Fibroblast of lung (primary cell): Measurements from ENCODE around the gene KPNB1. TPM values are rescaled to one million over a fixed set of nuclear protein-coding genes. Genes with fewer than 3 reads are reported as not detected.

Experiments
- DNase-seq, 2 donors: peaks; one replicate each; pipeline versions ENCODE4 v3.0.0 to v3.0.0-alpha.2; 2010; ENCODE audit warnings: low read depth in 2 of 2
- H2AFZ ChIP-seq: 2 replicates; pipeline ENCODE4 v1.5.1; 2012; ENCODE audit warnings: low read length, control low read depth, inconsistent platforms
- H3K27ac ChIP-seq: 2 replicates; pipeline ENCODE4 v1.5.1; 2011; ENCODE audit warnings: low read length, control low read depth; ENCODE audit not compliant: insufficient read depth
- H3K27me3 ChIP-seq: 2 replicates; pipeline ENCODE4 v1.5.1; 2011; ENCODE audit warnings: mild to moderate bottlenecking, low read length; ENCODE audit not compliant: control insufficient read depth, insufficient read depth
- H3K36me3 ChIP-seq: 2 replicates; pipeline ENCODE4 v1.5.1; 2011; ENCODE audit warnings: low read length; ENCODE audit not compliant: control insufficient read depth, insufficient read depth
- H3K4me1 ChIP-seq: 2 replicates; pipeline ENCODE4 v1.5.1; 2011; ENCODE audit warnings: low read length; ENCODE audit not compliant: control insufficient read depth, insufficient read depth; ENCODE audit errors: extremely low read depth
- H3K4me2 ChIP-seq: 2 replicates; pipeline ENCODE4 v1.5.1; 2011; ENCODE audit warnings: low read length, control low read depth; ENCODE audit not compliant: insufficient read depth; ENCODE audit errors: extremely low read depth
- H3K4me3 ChIP-seq, 4 experiments: fragments of 200-600 bp in 1 of 4; sonication (generic) in 1 of 4; replicated peaks in 1 of 4; 2 replicates each; pipeline ENCODE4 v1.5.1; 2011 to 2016; ENCODE audit warnings: low read length in 4 of 4, low read depth in 3 of 4, mild to moderate bottlenecking in 3 of 4, control low read depth in 2 of 4, inconsistent platforms in 1 of 4, mixed read lengths in 1 of 4; ENCODE audit not compliant: insufficient read depth in 1 of 4; ENCODE audit errors: control extremely low read depth in 1 of 4
- H3K79me2 ChIP-seq: 2 replicates; pipeline ENCODE4 v1.5.1; 2012; ENCODE audit warnings: mild to moderate bottlenecking, low read length, inconsistent platforms; ENCODE audit not compliant: control insufficient read depth, insufficient read depth
- H3K9ac ChIP-seq: 2 replicates; pipeline ENCODE4 v1.5.1; 2011; ENCODE audit warnings: mild to moderate bottlenecking, low read length, control low read depth; ENCODE audit not compliant: insufficient read depth
- H3K9me3 ChIP-seq: 2 replicates; pipeline ENCODE4 v1.5.1; 2012; ENCODE audit warnings: low read depth, low read length; ENCODE audit not compliant: control insufficient read depth, insufficient read depth
- H4K20me1 ChIP-seq: 2 replicates; pipeline ENCODE4 v1.5.1; 2011; ENCODE audit warnings: low read length; ENCODE audit not compliant: control insufficient read depth, insufficient read depth; ENCODE audit errors: extremely low read depth
- CTCF ChIP-seq, 2 donors: IDR thresholded peaks in 1 of 2; conservative IDR thresholded peaks in 1 of 2; 1 replicate in 1 of 2; 2 replicates in 1 of 2; pipeline ENCODE4 v1.5.1; 2011 to 2012; ENCODE audit warnings: low read length in 2 of 2, control low read depth in 1 of 2, inconsistent platforms in 1 of 2, low read depth in 1 of 2, mild to moderate bottlenecking in 1 of 2
- EZH2 ChIP-seq: IDR thresholded peaks from 2 replicates; pipeline ENCODE4 v1.5.1; 2012; ENCODE audit warnings: low read length, control low read depth, mild to moderate bottlenecking; ENCODE audit errors: missing control alignments
- polyA plus RNA-seq, 2 donors: library from polyadenylated mRNA; depleted of rRNA in 1 of 2; stranded (reverse) in 1 of 2; unstranded in 1 of 2; fragments of >200 nt; gene quantifications; 2 replicates each; pipeline ENCODE4 v1.2.1, GENCODE V29; 2011 to 2012; ENCODE audit warnings: missing spikeins in 1 of 2
- total RNA-seq: library from RNA; depleted of rRNA; stranded (reverse); fragments of >200 nt; gene quantifications from 2 replicates; pipeline ENCODE4 v1.2.1, GENCODE V29; 2014

Gene KPNB1
- total and polyA plus RNA-seq, 2 donors (not counting 1 experiment from before 2014, with no cell fraction given) = 253 to 267 TPM

- Histone ChIP-seq H4K20me1 (no peaks in the 10 kb centered on the region), H3K36me3 (no peaks in the 10 kb centered on the region), H3K4me2 (no peak overlapping the region), H3K4me3 (no peak overlapping the region), H3K79me2 (no peaks in the 10 kb centered on the region), H3K27me3 (peaks cover 49% of the 10 kb centered on the region), H2AFZ (no peak overlapping the region), H3K9ac (no peak overlapping the region), H3K4me1 (peaks cover 2% of the 10 kb centered on the region), H3K27ac (no peak overlapping the region), H3K9me3 (no peaks in the 10 kb centered on the region)
- DNase-seq = no peak
- TF ChIP-seq EZH2 (no peak), CTCF (conservative IDR thresholded peaks at IDR 0.05 in 1 of 2, IDR thresholded peaks at IDR 0.05 in 1 of 2; ENCODE audit: low read depth in 1 of 2, low read length in 2 of 2) (no peak)
Measured at GRCh38 chr17:47729476-47729875, 79.8 kb downstream of the KPNB1 start.

- H3K27me3 ChIP-seq = peaks cover 56% of the 10 kb centered on the region
Measured at GRCh38 chr17:47730681-47731080, 81.0 kb downstream of the KPNB1 start.

GRCh38 chr17:47731396-47731795 is 81.7 kb downstream of the KPNB1 start:
- Histone ChIP-seq H3K27me3 (peaks cover 53% of the 10 kb centered on the region), H3K4me1 (peaks cover 2% of the 10 kb centered on the region), H3K4me2 (no peak overlapping the region), H3K36me3 (no peaks in the 10 kb centered on the region), H3K9me3 (no peaks in the 10 kb centered on the region), H2AFZ (no peak overlapping the region), H3K79me2 (no peaks in the 10 kb centered on the region), H4K20me1 (no peaks in the 10 kb centered on the region), H3K4me3 (no peak overlapping the region), H3K27ac (no peak overlapping the region), H3K9ac (no peak overlapping the region)
- no peak for DNase-seq
- TF ChIP-seq CTCF (conservative IDR thresholded peaks at IDR 0.05 in 1 of 2, IDR thresholded peaks at IDR 0.05 in 1 of 2; ENCODE audit: low read depth in 1 of 2, low read length in 2 of 2) = no peak
- TF ChIP-seq EZH2 = peak; percentile 71

More at GRCh38 chr17:47730681-47731080, 81.0 kb downstream of the KPNB1 start:
- H3K9me3 ChIP-seq = no peaks in the 10 kb centered on the region
- no peaks in the 10 kb centered on the region for H4K20me1 ChIP-seq
- DNase-seq = no peak
- H3K36me3 ChIP-seq = no peaks in the 10 kb centered on the region
- H3K4me3 ChIP-seq = no peak overlapping the region
- H3K9ac ChIP-seq = no peak overlapping the region
- no peak overlapping the region for H3K4me2 ChIP-seq
- H2AFZ ChIP-seq = no peak overlapping the region
- no peaks in the 10 kb centered on the region for H3K79me2 ChIP-seq
- H3K4me1 ChIP-seq = peaks cover 2% of the 10 kb centered on the region
- TF ChIP-seq EZH2 = no peak
- TF ChIP-seq CTCF (conservative IDR thresholded peaks at IDR 0.05 in 1 of 2, IDR thresholded peaks at IDR 0.05 in 1 of 2; ENCODE audit: low read depth in 1 of 2, low read length in 2 of 2) = no peak
- no peak overlapping the region for H3K27ac ChIP-seq
